OCI-LY7 (cell line): Measurements from ENCODE around the gene ZSCAN10. TPM values are rescaled to one million over a fixed set of nuclear protein-coding genes. Genes with fewer than 3 reads are reported as not detected.

Source experiments
- BruUV-seq: library from RNA; stranded (reverse); fragments of 400-500 nt; replicated peaks from 2 replicates; lab custom pipeline; 2021; lab: Mats Ljungman, UMichigan
- CTCF ChIA-PET: fragments of 300-600 bp; sonication (Branson Sonifier 250); formaldehyde crosslinking; loops from one replicate; lab custom pipeline; 2022; ENCODE audit warnings: antibody characterized with exemption; ENCODE audit not compliant: unreplicated experiment; lab: Charles Lee
- POLR2A ChIA-PET: fragments of 300-600 bp; sonication (Branson Sonifier 250); formaldehyde crosslinking; loops from one replicate; lab custom pipeline; 2022; ENCODE audit warnings: antibody characterized with exemption; lab: Charles Lee
- DNase-seq: peaks from one replicate; pipeline ENCODE4 v3.0.0-alpha.2; 2015; ENCODE audit warnings: low spot score
- H2AFZ ChIP-seq: fragments of 200-600 bp; sonication (generic), shearing (Covaris generic); 2 replicates; pipeline ENCODE4 v1.6.1; 2014; ENCODE audit warnings: mild to moderate bottlenecking, antibody characterized with exemption, low read length, moderate library complexity
- H3K27ac ChIP-seq: fragments of 200-600 bp; sonication (generic); 2 replicates; pipeline ENCODE4 v1.5.1; 2014; ENCODE audit warnings: mixed run types, low read depth, mild to moderate bottlenecking, moderate library complexity, low read length, inconsistent platforms; ENCODE audit not compliant: poor library complexity, severe bottlenecking
- H3K36me3 ChIP-seq: fragments of 200-600 bp; sonication (generic); 2 replicates; pipeline ENCODE4 v1.6.1; 2014; ENCODE audit warnings: mild to moderate bottlenecking, antibody characterized with exemption, low read length, moderate library complexity, mixed read lengths; ENCODE audit not compliant: insufficient read depth
- H3K4me1 ChIP-seq: fragments of 200-600 bp; sonication (generic); 2 replicates; pipeline ENCODE4 v1.5.1; 2014; ENCODE audit warnings: mild to moderate bottlenecking, low read length; ENCODE audit not compliant: insufficient read depth, poor library complexity, severe bottlenecking
- H3K4me2 ChIP-seq: fragments of 200-600 bp; sonication (generic); 2 replicates; pipeline ENCODE4 v1.6.1; 2014; ENCODE audit warnings: mild to moderate bottlenecking, low read length
- H3K4me3 ChIP-seq: fragments of 200-600 bp; sonication (generic); 2 replicates; pipeline ENCODE4 v1.5.1; 2014; ENCODE audit warnings: mild to moderate bottlenecking, low read depth, low read length; ENCODE audit not compliant: poor library complexity, severe bottlenecking
- H3K79me2 ChIP-seq: fragments of 200-600 bp; sonication (generic); 2 replicates; pipeline ENCODE4 v1.6.1; 2016; ENCODE audit warnings: low read depth, mild to moderate bottlenecking, low read length, moderate library complexity, mixed read lengths; ENCODE audit not compliant: insufficient read depth
- H3K9me2 ChIP-seq: fragments of 200-600 bp; sonication (generic); 2 replicates; pipeline ENCODE4 v1.6.1; 2016; ENCODE audit warnings: mild to moderate bottlenecking, low read length, mixed read lengths; ENCODE audit not compliant: insufficient read depth
- H3K9me3 ChIP-seq: fragments of 200-600 bp; sonication (generic); 2 replicates; pipeline ENCODE4 v1.6.1; 2014; ENCODE audit warnings: mild to moderate bottlenecking, mixed run types, low read length, mixed read lengths
- H4K20me1 ChIP-seq: fragments of 200-600 bp; sonication (generic); 2 replicates; pipeline ENCODE4 v1.6.1; 2014; ENCODE audit warnings: mild to moderate bottlenecking, antibody characterized with exemption, low read length, moderate library complexity, mixed read lengths; ENCODE audit not compliant: insufficient read depth
- CTCF ChIP-seq: fragments of 200-600 bp; sonication (generic); conservative IDR thresholded peaks from 2 replicates; pipeline ENCODE4 v1.5.1; 2014; ENCODE audit warnings: mild to moderate bottlenecking, antibody characterized with exemption, low read length, moderate library complexity, mixed read lengths
- EZH2phosphoT487 ChIP-seq: fragments of 200-600 bp; sonication (generic); IDR thresholded peaks from 2 replicates; pipeline ENCODE4 v1.6.1; 2018; ENCODE audit warnings: low read depth, borderline replicate concordance, mild to moderate bottlenecking, mixed run types, antibody characterized with exemption, low read length, moderate library complexity, mixed read lengths
- intact Hi-C: fragments of 100-400 bp; cut with micrococcal nuclease; formaldehyde crosslinking; loops from one replicate; pipeline ENCODE4 v1.10.0; 2022; ENCODE audit not compliant: unreplicated experiment
- total RNA-seq, 2 experiments: library from RNA; depleted of rRNA in 1 of 2; stranded (reverse); fragments of >200 nt in 1 of 2; shearing (Covaris generic) in 1 of 2; gene quantifications; 2 replicates each; pipeline ENCODE4 v1.2.3, GENCODE V29; 2014 to 2022

Gene ZSCAN10
- total RNA-seq, 2 experiments from 2014 or later = 0.09 to 0.49 TPM

GRCh38 chr16:3121851-3122467, 22.9 kb upstream of the ZSCAN10 start:
- no TSS peak for BruUV-seq
- no peaks in the 10 kb centered on the region for H4K20me1 ChIP-seq
- POLR2A ChIA-PET = interaction anchor here (0.6 to 0.7 kb wide), 2 partner anchors 101 to 575 kb away, joined by 3 read pairs; no protein-coding TSS in a partner anchor
- CTCF ChIA-PET = interaction anchor here (0.6 kb wide), 1 partner anchor 63 kb away, joined by 7 read pairs; no protein-coding TSS in a partner anchor
- H2AFZ ChIP-seq = no peak overlapping the region
- H3K9me3 ChIP-seq = no peaks in the 10 kb centered on the region
- no peak overlapping the region for H3K4me3 ChIP-seq
- H3K4me1 ChIP-seq = peaks cover 11% of the 10 kb centered on the region
- peaks cover 1% of the 10 kb centered on the region; the same call in 1 of the 2 replicates for H3K36me3 ChIP-seq
- H3K79me2 ChIP-seq = no peaks in the 10 kb centered on the region
- H3K9me2 ChIP-seq = no peaks in the 10 kb centered on the region
- TF ChIP-seq EZH2phosphoT487 (no peak), CTCF (no peak)
- intact Hi-C loops = no loop called here
- no peak overlapping the region for H3K27ac ChIP-seq
- H3K4me2 ChIP-seq = no peak overlapping the region
- DNase-seq = no peak

- H3K9me3 ChIP-seq = no peaks in the 10 kb centered on the region
- CTCF ChIA-PET = no interaction called here
- H3K27ac ChIP-seq = no peak overlapping the region
- no peaks in the 10 kb centered on the region for H4K20me1 ChIP-seq
- no peak for DNase-seq
- POLR2A ChIA-PET = no interaction called here
- peaks cover 11% of the 10 kb centered on the region for H3K4me1 ChIP-seq
- H3K79me2 ChIP-seq = no peaks in the 10 kb centered on the region
- H2AFZ ChIP-seq = no peak overlapping the region
- intact Hi-C loops = no loop called here
- no peak for TF ChIP-seq EZH2phosphoT487
- TF ChIP-seq CTCF = no peak
- no peak overlapping the region for H3K4me3 ChIP-seq
- H3K4me2 ChIP-seq = no peak overlapping the region
- BruUV-seq = no TSS peak
- no peaks in the 10 kb centered on the region for H3K9me2 ChIP-seq
- no peaks in the 10 kb centered on the region for H3K36me3 ChIP-seq
Observed at GRCh38 chr16:3120435-3120834, 21.3 kb upstream of the ZSCAN10 start.
